ENCODE results near the gene STMND1.

STMND1 gene

DNA sequence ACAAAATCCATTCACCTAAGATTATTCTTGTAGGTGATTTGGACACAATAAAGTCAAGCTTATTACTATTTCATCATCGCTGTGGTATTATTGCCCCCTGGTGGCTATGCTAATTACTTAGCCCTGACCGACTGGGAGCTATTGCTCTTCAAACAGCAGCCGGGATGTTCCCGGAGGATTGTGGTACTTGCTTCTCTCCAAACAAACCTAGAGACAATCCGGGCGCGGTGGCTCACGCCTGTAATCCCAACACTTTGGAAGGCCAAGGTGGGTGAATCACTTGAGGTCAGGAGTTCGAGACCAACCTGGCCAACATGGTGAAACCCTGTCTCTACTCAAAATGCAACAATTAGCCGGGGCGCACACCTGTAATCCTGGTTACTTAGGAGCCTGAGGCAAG, 15.4 kb upstream of the STMND1 start:
- Mint-ChIP-seq H3K27ac (no peak overlapping the region), H3K4me3 (no peak overlapping the region), H3K9me3 (peaks cover 0 to 15% of the 10 kb centered on the region in 2 donors), H3K27me3 (peaks cover 41% of the 10 kb centered on the region), H3K4me1 (no peaks in the 10 kb centered on the region)
- peak; percentile 19 to 27 for DNase-seq
- ATAC-seq, result no peak

DNA sequence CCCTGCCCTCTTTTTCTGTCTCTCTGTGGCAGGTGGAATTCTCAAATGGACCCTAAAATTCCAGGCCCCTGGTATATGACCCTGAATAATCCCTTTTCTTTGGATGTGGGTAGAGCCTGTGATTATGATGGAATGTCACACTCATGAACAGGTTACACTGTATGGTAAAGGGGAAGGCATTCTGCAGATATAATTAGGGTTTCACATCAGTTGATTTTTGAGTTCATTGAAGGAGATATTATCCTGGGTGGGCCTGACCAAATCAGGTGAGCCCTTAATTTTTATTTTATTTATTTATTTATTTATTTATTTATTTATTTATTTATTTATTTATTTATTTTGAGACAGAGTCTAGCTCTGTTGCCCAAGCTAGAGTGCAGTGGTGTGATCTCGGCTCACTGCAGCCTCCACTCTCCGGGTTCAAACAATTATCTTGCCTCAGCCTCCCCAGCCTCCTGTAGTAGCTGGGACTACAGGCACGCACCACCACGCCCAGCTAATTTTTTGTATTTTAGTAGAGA, 13.7 kb upstream of the STMND1 start:
- ATAC-seq, result no peak
- Mint-ChIP-seq H3K4me1 (no peaks in the 10 kb centered on the region), H3K27ac (no peak overlapping the region), H3K9me3 (peaks cover 0 to 15% of the 10 kb centered on the region in 2 donors), H3K4me3 (no peak overlapping the region), H3K27me3 (peaks cover 49% of the 10 kb centered on the region)
- no peak for DNase-seq

DNA sequence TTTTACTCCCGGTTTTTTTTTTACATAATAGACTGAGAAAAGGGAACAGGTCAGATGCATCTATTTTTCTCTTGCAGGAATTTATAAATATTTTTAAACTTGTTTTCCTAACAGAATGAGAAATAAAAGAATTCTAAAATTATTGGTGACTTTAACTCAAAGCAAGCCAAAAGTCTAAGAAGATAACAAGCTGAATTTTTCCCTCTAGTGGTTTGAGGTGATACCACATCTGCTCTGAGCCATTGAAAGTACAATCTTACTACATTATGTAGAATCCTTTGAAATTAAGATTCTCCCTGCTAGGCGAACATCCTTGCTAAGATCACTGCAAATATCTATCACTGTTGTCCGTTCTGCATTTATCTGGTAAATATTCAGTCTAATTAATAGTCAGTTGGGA, 10.7 kb upstream of the STMND1 start:
- ATAC-seq (no peak), DNase-seq (no peak)
- Mint-ChIP-seq H3K9me3 (peaks cover 0 to 15% of the 10 kb centered on the region in 2 donors), H3K27ac (no peak overlapping the region), H3K4me1 (no peaks in the 10 kb centered on the region), H3K4me3 (no peak overlapping the region), H3K27me3 (peaks cover 34% of the 10 kb centered on the region)

DNA sequence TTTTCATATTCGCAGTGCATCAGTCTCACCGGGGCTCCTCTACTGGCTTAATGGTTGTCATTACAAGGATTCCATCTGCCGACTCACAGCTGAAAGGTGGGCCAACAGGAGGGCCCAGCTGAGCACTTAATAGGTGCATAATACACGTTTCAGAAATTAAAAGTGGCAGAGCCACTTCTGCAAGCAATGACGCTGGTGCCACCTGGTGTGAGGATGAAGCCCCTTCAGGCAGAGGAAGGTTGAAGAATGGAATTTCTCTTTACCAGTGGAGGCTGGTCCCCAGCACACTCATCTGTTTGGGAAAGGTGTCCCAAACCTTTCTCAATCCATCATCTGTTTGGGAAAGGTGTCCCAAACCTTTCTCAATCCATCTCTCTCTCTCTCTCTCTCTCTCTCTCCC, 8.2 kb upstream of the STMND1 start:
- Mint-ChIP-seq H3K4me3 (no peak overlapping the region), H3K27me3 (peaks cover 40% of the 10 kb centered on the region)
- ATAC-seq, result no peak

DNA sequence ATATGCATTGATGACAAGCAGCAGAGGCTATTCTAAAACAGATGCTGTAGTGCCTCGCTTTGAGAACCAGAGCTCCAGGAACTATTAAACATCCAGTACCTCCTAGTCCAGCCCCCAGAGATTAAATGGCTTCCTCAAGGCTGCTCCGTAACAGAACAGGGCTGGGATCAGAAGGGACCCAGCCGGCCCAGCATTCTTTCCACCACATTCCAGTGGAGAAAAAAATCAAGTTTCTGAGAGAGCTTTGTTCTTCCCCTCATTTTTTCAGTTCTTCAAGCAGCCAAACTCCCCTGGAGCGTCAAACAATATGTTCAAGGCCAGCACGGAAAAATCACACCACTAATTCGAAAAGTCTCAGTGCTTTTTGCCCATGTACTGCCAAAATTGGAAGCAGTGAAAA, 5.8 kb upstream of the STMND1 start:
- no peak overlapping the region for H3K4me3 Mint-ChIP-seq
- DNase-seq, result no peak
- H3K4me1 Mint-ChIP-seq, result no peaks in the 10 kb centered on the region
- no peaks in the 10 kb centered on the region for H3K9me3 Mint-ChIP-seq
- H3K27me3 Mint-ChIP-seq, result peaks cover 55% of the 10 kb centered on the region
- no peak for ATAC-seq
- no peak overlapping the region for H3K27ac Mint-ChIP-seq

More for the DNA sequence above, 8.2 kb upstream of the STMND1 start:
- H3K27ac Mint-ChIP-seq, result no peak overlapping the region
- peaks cover 0 to 15% of the 10 kb centered on the region in 2 donors for H3K9me3 Mint-ChIP-seq
- no peaks in the 10 kb centered on the region for H3K4me1 Mint-ChIP-seq
- DNase-seq, result no peak

DNA sequence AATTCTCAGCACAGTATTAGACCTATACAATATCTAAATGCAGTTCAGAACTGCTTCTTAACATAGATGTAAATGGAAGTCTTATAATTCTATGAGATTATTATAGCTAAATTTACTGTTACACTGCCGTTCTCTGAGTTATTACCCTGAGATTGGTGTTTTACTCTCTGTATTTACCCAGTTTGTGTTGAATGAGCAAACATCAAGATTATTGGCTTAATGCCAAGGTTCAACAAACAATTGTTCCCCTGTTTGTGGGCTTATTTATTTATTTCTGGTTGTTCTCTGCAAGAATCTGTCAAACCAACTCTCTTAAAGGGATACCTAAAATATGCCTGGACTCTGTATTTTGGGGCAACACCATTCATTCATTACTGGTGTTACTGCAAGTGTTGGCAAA, 5.2 kb upstream of the STMND1 start:
- peaks cover 4% of the 10 kb centered on the region for H3K4me1 Mint-ChIP-seq
- H3K4me3 Mint-ChIP-seq, result no peak overlapping the region
- no peak overlapping the region for H3K27ac Mint-ChIP-seq
- ATAC-seq, result no peak
- H3K9me3 Mint-ChIP-seq, result no peaks in the 10 kb centered on the region
- peaks cover 60% of the 10 kb centered on the region for H3K27me3 Mint-ChIP-seq
- DNase-seq, result no peak

DNA sequence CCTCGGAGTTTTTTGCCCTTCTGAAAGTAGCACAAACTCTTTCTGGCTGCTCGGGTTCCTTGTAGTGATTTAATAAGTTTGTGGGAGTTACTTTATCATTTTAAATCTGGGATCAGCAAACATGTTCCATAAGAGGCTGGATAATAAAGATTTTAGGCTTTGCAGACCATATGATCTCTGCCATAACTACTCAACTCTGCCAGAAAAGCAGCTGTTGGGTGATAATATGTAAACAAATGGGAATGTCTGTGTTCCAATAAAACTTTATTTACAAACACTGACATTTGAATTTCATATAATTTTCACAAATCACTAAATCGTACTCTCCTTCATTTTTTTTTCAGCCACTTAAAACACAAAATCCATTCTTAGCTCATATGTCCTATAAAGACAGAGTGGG, 3.9 kb upstream of the STMND1 start:
- Mint-ChIP-seq H3K4me3 (no peak overlapping the region), H3K9me3 (no peaks in the 10 kb centered on the region), H3K4me1 (peaks cover 13% of the 10 kb centered on the region), H3K27me3 (peaks cover 67% of the 10 kb centered on the region), H3K27ac (no peak overlapping the region)
- ATAC-seq, result no peak
- DNase-seq, result no peak

DNA sequence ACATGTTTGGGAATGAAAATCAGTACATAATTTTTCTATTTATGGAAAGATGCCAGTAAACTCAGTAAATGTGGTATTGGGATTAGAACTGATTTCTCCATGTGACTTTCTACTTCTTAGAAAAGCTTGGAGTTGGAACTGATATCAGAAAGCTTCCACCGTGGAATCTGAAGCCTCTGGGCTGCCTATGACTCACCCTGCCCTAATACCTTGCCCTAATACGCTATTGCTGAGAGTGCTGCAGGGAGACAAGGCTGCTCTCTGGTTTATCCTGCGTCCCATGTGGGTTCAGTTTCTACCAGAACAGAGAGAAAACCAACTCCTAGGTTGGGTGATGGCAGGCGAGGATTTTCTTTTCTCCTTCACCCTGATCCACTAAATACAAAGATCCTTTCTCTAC, 3.3 kb upstream of the STMND1 start:
- no peaks in the 10 kb centered on the region for H3K9me3 Mint-ChIP-seq

DNA sequence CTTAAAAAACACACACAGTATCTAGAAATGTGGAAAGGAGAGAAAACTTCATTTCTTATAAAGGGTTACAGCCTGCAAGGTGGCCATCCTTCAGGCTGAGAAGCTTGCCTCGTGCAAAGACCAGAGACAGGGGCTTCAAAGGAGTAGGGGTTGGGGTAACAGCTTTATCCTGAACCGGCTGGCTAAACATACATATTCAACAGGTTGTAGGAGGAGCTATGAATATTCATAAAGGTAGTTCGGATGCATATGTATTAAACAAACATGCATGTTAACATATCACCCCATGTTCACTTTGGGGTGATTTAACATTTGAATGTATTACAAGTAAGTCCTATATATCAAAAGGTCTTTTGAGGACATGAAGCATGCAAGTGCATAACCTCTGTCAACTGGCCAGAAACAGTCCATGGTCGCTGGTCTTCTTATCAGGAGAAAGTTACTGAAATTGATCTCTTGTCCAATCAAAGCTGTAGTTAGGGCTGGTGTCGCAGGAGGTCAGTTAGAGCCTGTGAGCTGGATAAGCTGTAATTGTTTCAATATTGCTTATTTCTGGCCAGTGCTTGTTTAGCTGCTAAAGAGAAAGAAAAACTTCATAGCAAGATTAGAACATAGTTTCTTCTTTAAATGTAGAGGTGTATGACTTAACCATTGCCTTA, 2.3 kb upstream of the STMND1 start:
- H3K9me3 Mint-ChIP-seq, result no peaks in the 10 kb centered on the region
- H3K27ac Mint-ChIP-seq, result no peak overlapping the region
- no peak for ATAC-seq
- H3K27me3 Mint-ChIP-seq, result peaks cover 76% of the 10 kb centered on the region
- H3K4me3 Mint-ChIP-seq, result no peak overlapping the region
- peaks cover 13% of the 10 kb centered on the region for H3K4me1 Mint-ChIP-seq
- no peak for DNase-seq

More for the DNA sequence above, 3.3 kb upstream of the STMND1 start:
- DNase-seq, result no peak
- Mint-ChIP-seq H3K27ac (no peak overlapping the region), H3K4me1 (peaks cover 13% of the 10 kb centered on the region), H3K4me3 (no peak overlapping the region), H3K27me3 (peaks cover 66% of the 10 kb centered on the region)
- no peak for ATAC-seq

DNA sequence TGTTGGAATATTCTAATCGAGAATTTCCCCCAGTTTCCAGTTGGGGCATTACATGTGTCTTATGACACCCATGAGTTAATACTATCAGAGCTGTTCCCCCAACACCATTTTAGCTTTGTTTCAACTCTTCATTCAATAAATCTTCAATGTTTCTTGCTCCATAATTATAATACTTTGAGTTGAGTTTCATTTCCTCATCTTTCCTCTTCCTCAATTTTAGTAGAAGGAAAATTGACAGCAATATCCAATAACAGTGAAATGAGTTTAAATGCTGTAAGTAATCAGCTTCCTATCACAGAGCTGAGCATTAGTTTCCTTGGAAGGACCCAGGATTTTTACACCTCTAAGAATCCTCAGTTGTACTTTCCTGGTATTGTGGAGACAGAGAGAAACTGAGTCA, 1.0 kb upstream of the STMND1 start:
- H3K4me1 Mint-ChIP-seq, result peaks cover 13% of the 10 kb centered on the region
- DNase-seq (no peak), ATAC-seq (no peak)
- no peak overlapping the region for H3K4me3 Mint-ChIP-seq
- no peaks in the 10 kb centered on the region for H3K9me3 Mint-ChIP-seq
- H3K27me3 Mint-ChIP-seq, result peaks cover 79% of the 10 kb centered on the region
- H3K27ac Mint-ChIP-seq, result no peak overlapping the region

DNA sequence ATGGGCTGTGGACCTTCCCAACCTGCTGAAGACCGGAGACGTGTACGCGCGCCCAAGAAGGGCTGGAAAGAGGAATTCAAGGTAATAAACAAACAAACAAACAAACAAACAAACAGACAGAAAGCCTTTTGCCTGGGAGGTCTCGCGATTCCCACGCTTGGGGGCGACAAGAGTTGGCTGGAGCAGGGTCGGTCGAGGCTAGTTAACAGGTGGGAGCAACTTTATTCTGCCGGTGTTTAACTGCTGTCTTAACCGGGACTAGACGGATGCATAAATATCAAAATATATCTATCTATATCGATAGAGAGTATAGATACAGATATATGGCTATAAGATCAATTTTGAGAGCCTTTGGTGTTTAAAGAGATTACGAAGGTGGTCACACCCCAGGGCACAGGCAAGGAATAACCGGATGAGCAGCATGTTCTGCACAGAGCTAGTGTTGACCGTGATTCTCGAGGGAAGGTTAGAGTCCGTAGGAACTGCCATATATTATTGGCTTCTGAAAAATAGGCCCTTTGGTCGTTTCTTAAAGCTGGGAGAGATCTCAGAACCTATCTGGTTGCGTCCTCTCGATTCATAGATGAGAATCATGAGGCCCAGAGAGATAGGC, 514 bp downstream of the STMND1 start:
- DNase-seq (no peak), ATAC-seq (no peak)
- H3K9me3 Mint-ChIP-seq, result no peaks in the 10 kb centered on the region
- H3K27me3 Mint-ChIP-seq, result peaks cover 71% of the 10 kb centered on the region
- no peak overlapping the region for H3K27ac Mint-ChIP-seq
- H3K4me1 Mint-ChIP-seq, result peaks cover 13% of the 10 kb centered on the region
- peak overlapping the region; percentile 76 to 78 for H3K4me3 Mint-ChIP-seq

DNA sequence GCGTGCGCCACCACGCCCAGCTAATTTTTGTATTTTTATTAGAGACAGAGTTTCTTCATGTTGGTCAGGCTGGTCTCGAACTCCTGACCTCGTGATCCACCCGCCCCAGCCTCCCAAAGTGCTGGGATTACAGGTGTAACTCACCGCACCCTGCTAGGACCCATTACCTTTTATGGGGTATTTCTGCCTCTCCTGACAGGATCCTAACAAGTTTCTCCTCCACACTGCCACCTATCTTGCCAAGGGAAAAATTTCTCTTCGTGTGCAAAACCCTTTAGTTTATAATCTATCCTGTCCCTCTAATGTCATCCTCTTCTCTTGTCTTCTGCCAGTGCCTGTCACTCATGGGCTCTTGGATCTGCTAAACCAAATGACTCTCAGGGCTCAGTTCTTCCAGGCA, 1.9 kb downstream of the STMND1 start:
- Mint-ChIP-seq H3K4me1 (peaks cover 13% of the 10 kb centered on the region), H3K9me3 (no peaks in the 10 kb centered on the region), H3K4me3 (no peak overlapping the region), H3K27me3 (peaks cover 70% of the 10 kb centered on the region), H3K27ac (no peak overlapping the region)
- DNase-seq (no peak), ATAC-seq (no peak)

DNA sequence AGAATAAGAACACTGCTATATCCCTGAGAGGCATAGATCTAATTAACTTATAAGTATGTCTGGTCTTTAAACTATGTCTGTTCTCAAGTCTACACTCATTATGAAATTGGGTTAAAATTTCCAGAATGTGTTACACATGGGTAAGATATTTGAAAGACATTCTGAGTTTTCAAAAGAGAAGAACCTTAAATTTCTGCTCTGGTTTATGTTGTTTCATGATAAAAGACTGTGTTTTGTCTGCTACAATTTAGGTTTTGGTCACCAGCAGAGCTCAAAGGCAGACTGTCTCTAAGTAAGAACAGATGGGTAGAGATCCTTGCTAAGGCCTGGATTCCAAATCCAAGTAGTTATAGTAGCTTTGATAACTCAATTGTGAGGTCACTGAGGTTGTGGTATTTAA, 6.0 kb downstream of the STMND1 start:
- Mint-ChIP-seq H3K27ac (no peak overlapping the region), H3K27me3 (peaks cover 37% of the 10 kb centered on the region), H3K4me3 (no peak overlapping the region), H3K9me3 (no peaks in the 10 kb centered on the region), H3K4me1 (no peaks in the 10 kb centered on the region)
- ATAC-seq, result no peak
- no peak for DNase-seq

DNA sequence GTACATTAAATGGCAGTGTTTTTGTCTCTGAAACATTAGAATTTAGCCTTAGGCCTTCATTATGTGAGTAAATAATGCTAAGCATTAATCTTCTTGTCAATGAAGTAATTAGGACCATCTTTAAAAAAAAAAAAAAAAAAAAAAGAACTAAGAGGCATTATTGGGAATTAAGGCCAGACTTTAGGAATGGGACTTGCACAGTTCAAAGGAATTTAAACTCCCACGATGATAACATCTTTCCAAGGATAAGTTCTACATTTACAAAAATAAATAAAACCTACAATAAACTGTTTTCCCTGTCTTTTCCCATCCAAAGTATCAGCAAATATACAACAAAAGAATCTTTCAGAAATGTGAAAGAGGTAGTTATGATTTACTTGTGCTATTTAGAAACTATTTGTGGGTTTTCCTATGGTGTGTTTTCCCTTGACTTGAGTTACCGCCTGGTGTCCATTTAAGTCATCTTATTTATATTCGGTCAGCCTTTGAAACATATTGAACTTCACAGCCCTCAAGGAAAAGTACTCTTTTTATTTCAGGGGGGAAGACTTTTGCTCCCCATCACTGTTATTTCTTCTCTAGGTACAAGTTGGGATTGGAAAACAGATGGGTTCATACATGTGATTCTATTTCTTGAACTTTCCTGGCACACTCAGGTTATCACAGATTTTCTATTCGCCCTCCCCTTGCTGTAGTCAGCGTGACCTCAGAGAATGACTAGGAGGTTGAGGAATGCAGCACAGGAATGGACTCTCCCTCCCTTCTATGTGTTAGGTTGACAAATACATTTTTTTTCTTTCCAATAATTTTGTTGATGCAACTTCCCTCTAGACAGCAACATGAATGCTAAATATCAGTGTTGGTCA, 13.6 kb downstream of the STMND1 start:
- no peak for DNase-seq
- H3K4me3 Mint-ChIP-seq, result no peak overlapping the region

DNA sequence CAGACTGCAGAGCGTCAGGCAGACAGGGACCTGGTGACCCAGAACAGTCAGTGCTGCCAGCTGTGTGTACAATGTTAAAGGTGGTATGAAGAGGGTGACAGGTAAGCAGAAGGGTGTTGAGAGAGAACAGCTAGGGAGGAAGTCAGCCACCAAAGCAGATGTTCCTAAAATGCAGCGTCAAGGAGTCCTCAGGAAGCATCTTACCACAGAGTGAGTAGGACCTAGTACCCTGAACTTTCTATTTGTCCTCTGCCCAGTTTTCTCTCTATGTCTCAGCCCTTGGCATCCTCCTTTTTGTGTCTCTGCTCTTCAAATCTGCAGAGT, 14.2 kb downstream of the STMND1 start:
- H3K9me3 Mint-ChIP-seq, result no peaks in the 10 kb centered on the region
- H3K4me1 Mint-ChIP-seq, result no peaks in the 10 kb centered on the region
- ATAC-seq, result no peak
- no peak overlapping the region for H3K4me3 Mint-ChIP-seq
- H3K27me3 Mint-ChIP-seq, result peaks cover 12% of the 10 kb centered on the region
- H3K27ac Mint-ChIP-seq, result no peak overlapping the region
- DNase-seq, result no peak

More for the DNA sequence above, 13.6 kb downstream of the STMND1 start:
- Mint-ChIP-seq H3K4me1 (no peaks in the 10 kb centered on the region), H3K9me3 (no peaks in the 10 kb centered on the region), H3K27me3 (peaks cover 12% of the 10 kb centered on the region), H3K27ac (no peak overlapping the region)
- no peak for ATAC-seq

DNA sequence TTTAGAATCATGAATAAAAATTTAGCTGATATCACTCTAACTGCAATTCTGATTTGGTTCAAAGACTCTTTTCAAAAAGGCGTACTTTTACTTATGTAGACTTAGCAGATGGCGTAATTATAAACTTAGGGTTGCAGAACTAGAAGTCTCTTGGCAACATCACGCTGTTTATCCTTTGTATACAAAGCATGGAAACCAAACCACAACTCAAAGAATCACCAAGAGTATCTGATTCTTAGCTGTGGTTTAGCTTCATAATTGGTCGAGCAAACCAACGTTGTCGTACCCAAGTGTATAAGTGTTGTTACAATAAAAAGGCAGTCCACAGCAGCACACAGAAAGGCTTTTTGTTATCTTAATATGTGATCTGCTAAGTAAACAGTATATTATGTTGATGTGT, 18.2 kb downstream of the STMND1 start:
- ATAC-seq, result no peak
- Mint-ChIP-seq H3K4me1 (no peaks in the 10 kb centered on the region), H3K4me3 (no peak overlapping the region), H3K27me3 (peaks cover 20% of the 10 kb centered on the region), H3K9me3 (no peaks in the 10 kb centered on the region), H3K27ac (no peak overlapping the region)
- DNase-seq, result no peak
